Psoas muscle (tissue), 8 donors: Measurements from ENCODE around the gene ARHGAP32. TPM values are rescaled to one million over a fixed set of nuclear protein-coding genes. Genes with fewer than 3 reads are reported as not detected.

Experiments used
- ATAC-seq, 4 donors: fragments of 200-7000 bp; cut with Tn5 transposase; one replicate each; pipeline ENCODE4 v1.9.1; 2020; ENCODE audit warnings: moderate library complexity in 3 of 4, mild to moderate bottlenecking in 2 of 4
- DNase-seq, 2 donors: peaks; one replicate each; pipeline ENCODE4 v3.0.0-alpha.2; 2020
- H3K27ac ChIP-seq: fragments of 200-600 bp; one replicate; pipeline ENCODE4 v1.8.0; 2022
- H3K27me3 ChIP-seq, 3 donors: fragments of 200-600 bp in 1 of 3; one replicate each; pipeline versions ENCODE4 v1.6.1 to v1.8.0; 2013 to 2022; ENCODE audit warnings: low read length in 2 of 3, mild to moderate bottlenecking in 2 of 3, moderate library complexity in 1 of 3; ENCODE audit not compliant: insufficient read depth in 3 of 3
- H3K36me3 ChIP-seq, 2 donors: fragments of 200-600 bp in 1 of 2; one replicate each; pipeline versions ENCODE4 v1.6.1 to v1.8.0; 2013 to 2022; ENCODE audit warnings: low read depth in 1 of 2, mild to moderate bottlenecking in 1 of 2, moderate library complexity in 1 of 2; ENCODE audit not compliant: insufficient read depth in 1 of 2
- H3K4me1 ChIP-seq: fragments of 200-600 bp; one replicate; pipeline ENCODE4 v1.8.0; 2022
- H3K4me3 ChIP-seq: fragments of 200-600 bp; one replicate; pipeline ENCODE4 v1.8.0; 2022; ENCODE audit warnings: mild to moderate bottlenecking
- H3K9me3 ChIP-seq: fragments of 200-600 bp; one replicate; pipeline ENCODE4 v1.8.0; 2022
- CTCF ChIP-seq: fragments of 200-600 bp; IDR thresholded peaks from one replicate; pipeline ENCODE4 v1.8.0; 2022; ENCODE audit warnings: antibody characterized with exemption
- WGBS, 3 donors: extraction: QIAGEN DNeasy Blood & Tissue Kit; methylation state at CpG; one replicate each; pipeline versions ENCODE4 v1.1.6 to v1.1.7; 2013; 5-methylcytosine and 5-hydroxymethylcytosine counted together
- intact Hi-C, 2 donors: fragments of 100-400 bp; cut with DNase I; formaldehyde crosslinking; loops; one replicate each; pipeline versions ENCODE4 v1.11.0 to v1.14.2; 2022
- polyA plus RNA-seq, 3 donors: library from polyadenylated mRNA; stranded (reverse); fragments of 200-250 nt; gene quantifications; one replicate each; pipeline ENCODE4 v1.2.3, GENCODE V29; 2013
- total RNA-seq, 4 donors: library from RNA; stranded (reverse); fragmentation: NEBNext Ultra II Directional in 2 of 4; extraction: Animal tissue kit (Norgen Biotek cat#: 25700) in 2 of 4; gene quantifications; one replicate each; pipeline versions ENCODE4 v1.2.1 to v1.2.4, GENCODE V29; 2021 to 2023
- donor health status: healthy with polysubstance abuse.
- donor health status: DM: no; HTN: no; CAD: no; lungs with moderate emphysema.
- donor health status: Bipolar disorder and iron deficiency.
- donor health status: healthy.
- donor health status: DM: yes; HTN: yes; CAD: no.
- donor health status: DM: no; HTN: no; CAD: no.
- donor health status: DM: no; HTN: no; CAD: no.
- donor health status: DM: yes; HTN: yes; CAD: no.

Gene ARHGAP32
- total and polyA plus RNA-seq, 7 donors = 1.3 to 10.1 (median 6.4) TPM

- H3K27me3 ChIP-seq = no peaks in the 10 kb centered on the region
- H3K36me3 ChIP-seq = no peaks in the 10 kb centered on the region
- ATAC-seq (no peak), DNase-seq (no peak)
- H3K4me1 ChIP-seq = no peaks in the 10 kb centered on the region
- H3K27ac ChIP-seq = no peak overlapping the region
- H3K9me3 ChIP-seq = no peaks in the 10 kb centered on the region
- TF ChIP-seq CTCF = no peak
- intact Hi-C loops = no loop called here
- 87 to 92% (median 90%) methylated on average over 1 of the region's 1 CpG for WGBS, 3 donors
- H3K4me3 ChIP-seq = no peak overlapping the region
These were observed 158.1 kb downstream of the ARHGAP32 start for GRCh38 chr11:129034001-129034400.

GRCh38 chr11:129023968-129024676 lies 168.0 kb downstream of the ARHGAP32 start:
- H3K9me3 ChIP-seq = no peaks in the 10 kb centered on the region
- DNase-seq (no peak), ATAC-seq (no peak)

GRCh38 chr11:129021295-129021694 lies 170.8 kb downstream of the ARHGAP32 start:
- TF ChIP-seq CTCF = no peak
- no peak overlapping the region for H3K4me3 ChIP-seq
- H3K27me3 ChIP-seq = no peaks in the 10 kb centered on the region
- peaks cover 14% of the 10 kb centered on the region for H3K4me1 ChIP-seq
- H3K9me3 ChIP-seq = no peaks in the 10 kb centered on the region
- ATAC-seq (peak in 1 of 4 donors; percentile 47), DNase-seq (no peak)
- H3K36me3 ChIP-seq = no peaks in the 10 kb centered on the region
- no peak overlapping the region for H3K27ac ChIP-seq
- 10 to 37% (median 14%) methylated on average over 1 of the region's 1 CpG for WGBS, 3 donors
- intact Hi-C loops = no loop called here

More at GRCh38 chr11:129023968-129024676, 168.0 kb downstream of the ARHGAP32 start:
- intact Hi-C loops = no loop called here
- no peaks in the 10 kb centered on the region for H3K27me3 ChIP-seq
- TF ChIP-seq CTCF = no peak
- no peak overlapping the region for H3K4me3 ChIP-seq
- WGBS, 3 donors = 64 to 71% (median 64%) methylated on average over 2 of the region's 2 CpGs
- no peaks in the 10 kb centered on the region for H3K36me3 ChIP-seq
- no peak overlapping the region for H3K27ac ChIP-seq
- peaks cover 14% of the 10 kb centered on the region for H3K4me1 ChIP-seq

GRCh38 chr11:129018991-129019390 lies 173.1 kb downstream of the ARHGAP32 start:
- intact Hi-C loops = no loop called here

More at GRCh38 chr11:129018991-129019390, 173.1 kb downstream of the ARHGAP32 start:
- Histone ChIP-seq H3K4me1 (peaks cover 14% of the 10 kb centered on the region), H3K9me3 (no peaks in the 10 kb centered on the region), H3K27me3 (no peaks in the 10 kb centered on the region), H3K27ac (no peak overlapping the region), H3K36me3 (no peaks in the 10 kb centered on the region), H3K4me3 (no peak overlapping the region)
- DNase-seq (no peak), ATAC-seq (no peak)
- 90 to 92% (median 92%) methylated on average over 2 of the region's 2 CpGs for WGBS, 3 donors
- no peak for TF ChIP-seq CTCF
